Activated T-helper 17 cell treated with anti-CD3 and anti-CD28 coated beads, Interleukin-2, amount 50 U/mL, for 72 hours (primary cell): Measurements from ENCODE around the gene IDS. TPM values are rescaled to one million over a fixed set of nuclear protein-coding genes. Genes with fewer than 3 reads are reported as not detected.

ENCODE experiments used
- ATAC-seq: fragments of 150-1000 bp; cut with Tn5 transposase; replicated peaks from 2 replicates; pipeline ENCODE4 v1.10.0; 2021; ENCODE audit warnings: mild to moderate bottlenecking, moderate library complexity
- H3K27ac Mint-ChIP-seq: one replicate; pipeline ENCODE4 v1.8.0; 2022; ENCODE audit warnings: mixed read lengths
- H3K27me3 Mint-ChIP-seq: one replicate; pipeline ENCODE4 v1.8.0; 2022; ENCODE audit warnings: mixed read lengths
- H3K36me3 Mint-ChIP-seq: one replicate; pipeline ENCODE4 v1.8.0; 2022; ENCODE audit warnings: low read depth, mild to moderate bottlenecking, mixed read lengths
- H3K4me1 Mint-ChIP-seq: one replicate; pipeline ENCODE4 v1.8.0; 2022; ENCODE audit warnings: mixed read lengths
- H3K4me3 Mint-ChIP-seq: one replicate; pipeline ENCODE4 v1.8.0; 2022; ENCODE audit warnings: mild to moderate bottlenecking, mixed read lengths
- H3K9me3 Mint-ChIP-seq: one replicate; pipeline ENCODE4 v1.8.0; 2022; ENCODE audit warnings: mixed read lengths
- total RNA-seq, 2 donors: library from RNA; stranded (reverse); gene quantifications; one replicate each; pipeline ENCODE4 v1.2.3, GENCODE V29; 2022

The IDS gene
- total RNA-seq, 2 donors from 2014 or later, result 91.4 to 127 TPM

GRCh38 chrX:149471397-149471796 lies 33.7 kb downstream of the IDS start:
- no peaks in the 10 kb centered on the region for H3K36me3 Mint-ChIP-seq
- H3K4me3 Mint-ChIP-seq, result no peak overlapping the region
- no peak for ATAC-seq
- no peak overlapping the region for H3K27ac Mint-ChIP-seq
- no peaks in the 10 kb centered on the region for H3K27me3 Mint-ChIP-seq
- H3K4me1 Mint-ChIP-seq, result no peaks in the 10 kb centered on the region
- H3K9me3 Mint-ChIP-seq, result no peaks in the 10 kb centered on the region

- peak; percentile 80 for ATAC-seq
- H3K27ac Mint-ChIP-seq, result no peak overlapping the region
- H3K4me3 Mint-ChIP-seq, result no peak overlapping the region
- H3K9me3 Mint-ChIP-seq, result no peaks in the 10 kb centered on the region
- H3K4me1 Mint-ChIP-seq, result no peaks in the 10 kb centered on the region
- H3K27me3 Mint-ChIP-seq, result no peaks in the 10 kb centered on the region
- no peaks in the 10 kb centered on the region for H3K36me3 Mint-ChIP-seq
Observed at GRCh38 chrX:149470955-149471354, 34.2 kb downstream of the IDS start.

DNA sequence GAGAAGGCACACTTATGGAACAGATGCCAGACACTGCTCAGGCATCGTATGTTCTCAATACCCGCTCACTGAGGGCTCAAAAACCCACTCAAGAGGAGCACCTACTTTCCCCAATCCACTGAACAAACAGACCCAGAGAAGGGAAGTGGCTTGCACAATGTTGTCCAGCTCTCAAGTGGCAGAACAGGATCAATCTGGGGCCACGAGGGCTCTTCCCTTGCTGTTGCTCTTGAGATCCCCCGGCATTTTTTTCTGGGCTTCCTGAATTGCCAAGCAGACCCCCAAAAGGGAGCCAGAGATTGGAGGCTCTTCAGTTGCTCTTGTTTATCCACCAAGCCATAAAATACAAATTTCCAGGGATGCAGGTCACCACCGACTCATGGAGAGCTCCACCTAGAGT lies 35.7 kb downstream of the IDS start:
- H3K27ac Mint-ChIP-seq, result no peak overlapping the region
- no peaks in the 10 kb centered on the region for H3K27me3 Mint-ChIP-seq
- H3K9me3 Mint-ChIP-seq, result no peaks in the 10 kb centered on the region
- H3K4me3 Mint-ChIP-seq, result no peak overlapping the region
- H3K4me1 Mint-ChIP-seq, result no peaks in the 10 kb centered on the region
- no peaks in the 10 kb centered on the region for H3K36me3 Mint-ChIP-seq
- ATAC-seq, result no peak

- Mint-ChIP-seq H3K4me1 (no peaks in the 10 kb centered on the region), H3K27ac (no peak overlapping the region), H3K4me3 (no peak overlapping the region), H3K27me3 (no peaks in the 10 kb centered on the region), H3K36me3 (no peaks in the 10 kb centered on the region), H3K9me3 (no peaks in the 10 kb centered on the region)
- ATAC-seq, result no peak
Observed at GRCh38 chrX:149467920-149468319, 37.2 kb downstream of the IDS start.

DNA sequence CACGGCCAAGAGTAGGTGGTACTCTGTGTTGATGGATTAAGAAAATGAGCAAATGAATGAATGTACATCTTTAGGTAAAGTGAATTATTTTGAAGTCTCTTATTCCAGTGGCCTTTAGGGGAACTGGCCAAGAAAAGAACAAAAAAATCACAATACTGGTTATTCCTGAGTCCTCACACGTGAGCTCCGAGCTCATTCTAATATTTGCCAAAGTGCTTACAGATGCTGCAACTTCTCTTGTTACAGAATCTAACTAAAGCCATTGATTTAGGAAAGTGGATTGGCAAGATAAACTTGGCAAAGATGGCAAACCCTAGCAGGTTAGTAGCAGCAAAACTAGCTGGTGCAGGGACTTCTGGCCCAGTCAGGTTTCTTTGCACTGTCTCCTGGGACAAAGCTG lies 37.6 kb downstream of the IDS start:
- H3K4me1 Mint-ChIP-seq, result no peaks in the 10 kb centered on the region
- ATAC-seq, result no peak

DNA sequence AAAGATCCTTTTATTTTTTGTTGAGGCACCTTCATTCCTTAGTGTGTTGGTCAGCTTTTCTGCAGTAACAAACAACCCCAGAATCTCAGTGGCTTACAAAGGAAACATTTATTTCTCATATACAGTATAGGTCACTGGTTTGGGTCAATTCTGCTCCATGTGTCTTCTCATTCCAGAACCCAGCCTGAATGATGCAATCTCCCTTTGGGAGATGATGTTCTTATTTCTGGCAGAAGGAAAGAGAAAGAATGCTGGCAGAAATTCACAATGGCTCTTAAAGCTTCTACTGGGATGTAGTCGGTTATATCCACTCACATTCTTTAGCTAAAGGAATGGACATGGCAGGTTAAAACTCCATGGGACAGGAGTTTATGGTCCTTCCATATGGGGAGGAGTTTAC lies 42.3 kb downstream of the IDS start:
- H3K9me3 Mint-ChIP-seq, result no peaks in the 10 kb centered on the region
- H3K4me3 Mint-ChIP-seq, result no peak overlapping the region
- ATAC-seq, result no peak
- H3K4me1 Mint-ChIP-seq, result no peaks in the 10 kb centered on the region
- H3K36me3 Mint-ChIP-seq, result no peaks in the 10 kb centered on the region
- H3K27ac Mint-ChIP-seq, result no peak overlapping the region
- peaks cover 7% of the 10 kb centered on the region for H3K27me3 Mint-ChIP-seq

More for the DNA sequence above, 37.6 kb downstream of the IDS start:
- H3K27ac Mint-ChIP-seq, result no peak overlapping the region
- H3K4me3 Mint-ChIP-seq, result no peak overlapping the region
- no peaks in the 10 kb centered on the region for H3K36me3 Mint-ChIP-seq
- no peaks in the 10 kb centered on the region for H3K9me3 Mint-ChIP-seq
- H3K27me3 Mint-ChIP-seq, result no peaks in the 10 kb centered on the region

DNA sequence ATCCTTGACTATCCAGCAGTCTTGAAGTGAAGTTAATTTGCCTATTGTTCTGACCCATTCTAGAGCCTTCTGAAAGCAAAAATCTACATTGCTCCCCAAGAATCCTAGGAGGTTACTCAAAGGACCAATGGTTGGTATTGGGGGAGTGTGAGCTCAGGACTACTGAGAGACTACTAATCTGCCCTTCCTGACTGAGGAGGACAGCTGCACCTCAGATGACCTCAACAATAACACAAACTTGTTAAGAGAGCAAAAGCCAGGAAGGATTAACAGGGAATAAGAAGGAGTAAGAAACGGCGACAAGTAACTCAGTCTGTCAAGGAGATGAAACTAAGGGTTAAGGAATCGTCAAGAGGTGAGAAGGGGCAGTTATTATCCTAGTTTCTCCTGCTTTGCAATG lies 43.4 kb downstream of the IDS start:
- ATAC-seq, result no peak
- Mint-ChIP-seq H3K27me3 (peaks cover 7% of the 10 kb centered on the region), H3K4me1 (no peaks in the 10 kb centered on the region), H3K9me3 (no peaks in the 10 kb centered on the region), H3K4me3 (no peak overlapping the region), H3K36me3 (no peaks in the 10 kb centered on the region), H3K27ac (no peak overlapping the region)

DNA sequence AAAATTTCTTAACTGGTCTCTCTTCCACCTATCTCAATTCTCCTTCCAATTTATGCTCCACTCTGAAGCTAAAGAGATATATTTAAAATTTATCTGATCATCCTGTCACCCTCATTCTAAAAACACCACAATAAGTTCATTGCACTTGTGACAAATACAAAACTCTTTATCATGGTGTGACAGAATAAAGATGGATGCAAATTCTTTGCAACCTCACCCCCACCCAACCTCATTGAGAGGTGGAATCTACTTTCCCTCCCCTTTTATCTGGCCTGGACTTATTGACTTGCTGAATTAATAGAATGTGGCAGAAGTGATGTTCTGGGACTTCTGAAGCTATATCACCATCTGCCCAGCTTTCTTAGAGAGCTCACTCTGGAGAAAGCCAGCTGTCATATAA lies 46.5 kb downstream of the IDS start:
- Mint-ChIP-seq H3K4me3 (no peak overlapping the region), H3K36me3 (no peaks in the 10 kb centered on the region), H3K27ac (no peak overlapping the region), H3K9me3 (no peaks in the 10 kb centered on the region), H3K4me1 (no peaks in the 10 kb centered on the region), H3K27me3 (peaks cover 7% of the 10 kb centered on the region)
- ATAC-seq, result no peak

DNA sequence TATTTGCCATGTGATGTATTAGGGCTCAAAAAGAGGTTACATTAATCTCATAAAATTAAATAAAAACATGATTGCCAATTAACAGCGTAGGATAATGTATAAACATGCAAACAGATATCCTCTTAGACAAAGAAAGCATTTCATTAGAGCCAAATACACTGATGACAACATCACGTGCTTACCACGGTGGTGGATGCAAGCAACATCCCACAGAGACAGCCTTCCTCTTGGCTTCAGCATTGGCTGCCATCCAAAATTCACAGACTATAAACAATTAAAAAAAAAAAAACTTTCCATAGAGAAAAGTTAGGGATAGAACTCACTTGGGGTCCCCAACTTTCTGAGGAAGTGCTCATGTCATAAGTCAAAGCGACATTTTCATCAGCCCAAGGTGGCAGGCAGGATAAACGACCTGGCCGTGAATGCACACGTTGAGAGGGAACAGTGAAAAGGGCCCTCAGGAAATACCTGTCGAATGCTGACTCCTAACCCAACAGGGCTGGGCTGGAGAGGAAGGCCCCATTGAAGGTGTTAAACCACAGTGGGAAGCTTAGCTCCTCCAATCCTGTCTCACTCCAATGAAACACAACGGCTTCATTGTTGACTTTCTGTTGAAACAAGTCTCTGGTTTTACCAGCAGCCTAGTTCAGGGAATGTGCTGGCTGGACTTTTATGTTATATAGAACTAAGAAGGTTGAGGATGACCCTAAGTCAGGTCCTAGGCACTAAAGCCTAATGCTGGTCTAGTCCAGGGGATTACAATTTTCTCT lies 48.4 kb downstream of the IDS start:
- Mint-ChIP-seq H3K9me3 (no peaks in the 10 kb centered on the region), H3K36me3 (no peaks in the 10 kb centered on the region), H3K27me3 (peaks cover 7% of the 10 kb centered on the region), H3K27ac (no peak overlapping the region), H3K4me3 (no peak overlapping the region), H3K4me1 (no peaks in the 10 kb centered on the region)
- ATAC-seq, result no peak

GRCh38 chrX:149455934-149456333 lies 49.2 kb downstream of the IDS start:
- no peaks in the 10 kb centered on the region for H3K4me1 Mint-ChIP-seq
- H3K4me3 Mint-ChIP-seq, result no peak overlapping the region
- peaks cover 7% of the 10 kb centered on the region for H3K27me3 Mint-ChIP-seq
- ATAC-seq, result no peak
- no peak overlapping the region for H3K27ac Mint-ChIP-seq
- H3K9me3 Mint-ChIP-seq, result no peaks in the 10 kb centered on the region
- no peaks in the 10 kb centered on the region for H3K36me3 Mint-ChIP-seq

- no peaks in the 10 kb centered on the region for H3K36me3 Mint-ChIP-seq
- H3K27ac Mint-ChIP-seq, result no peak overlapping the region
- H3K9me3 Mint-ChIP-seq, result no peaks in the 10 kb centered on the region
- no peak for ATAC-seq
- H3K4me3 Mint-ChIP-seq, result no peak overlapping the region
- no peaks in the 10 kb centered on the region for H3K4me1 Mint-ChIP-seq
- H3K27me3 Mint-ChIP-seq, result peaks cover 3% of the 10 kb centered on the region
Observed at GRCh38 chrX:149453906-149454822, 50.9 kb downstream of the IDS start.

GRCh38 chrX:149453030-149453429 lies 52.1 kb downstream of the IDS start:
- no peaks in the 10 kb centered on the region for H3K9me3 Mint-ChIP-seq
- no peak overlapping the region for H3K27ac Mint-ChIP-seq
- H3K36me3 Mint-ChIP-seq, result no peaks in the 10 kb centered on the region
- no peak for ATAC-seq
- no peak overlapping the region for H3K4me3 Mint-ChIP-seq
- no peaks in the 10 kb centered on the region for H3K4me1 Mint-ChIP-seq
- H3K27me3 Mint-ChIP-seq, result peaks cover 3% of the 10 kb centered on the region

DNA sequence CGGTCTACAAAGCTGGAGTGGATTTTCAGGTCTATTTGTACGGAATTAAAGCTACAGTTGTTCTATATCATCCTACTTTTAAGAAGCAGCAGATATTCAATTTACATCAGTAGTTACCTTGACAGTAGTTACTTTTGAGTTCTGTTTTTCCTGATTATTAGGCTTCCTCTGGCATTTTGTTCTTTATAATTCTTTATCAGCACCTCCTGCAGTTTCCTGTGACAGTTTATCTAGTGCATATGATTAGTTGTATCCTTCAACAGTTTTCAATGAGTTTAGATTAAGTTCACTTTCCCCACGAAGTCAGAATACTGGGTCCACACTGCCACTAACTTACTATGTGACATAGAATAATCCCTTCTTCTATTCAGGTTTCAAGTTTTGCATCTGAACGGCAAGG lies 71.7 kb downstream of the IDS start:
- Mint-ChIP-seq H3K27me3 (no peaks in the 10 kb centered on the region), H3K4me1 (no peaks in the 10 kb centered on the region), H3K27ac (no peak overlapping the region), H3K36me3 (no peaks in the 10 kb centered on the region), H3K9me3 (no peaks in the 10 kb centered on the region), H3K4me3 (no peak overlapping the region)
- no peak for ATAC-seq

GRCh38 chrX:149433051-149433450 lies 72.1 kb downstream of the IDS start:
- no peak for ATAC-seq
- Mint-ChIP-seq H3K9me3 (no peaks in the 10 kb centered on the region), H3K27me3 (no peaks in the 10 kb centered on the region), H3K4me1 (no peaks in the 10 kb centered on the region), H3K36me3 (no peaks in the 10 kb centered on the region), H3K27ac (no peak overlapping the region), H3K4me3 (no peak overlapping the region)
